OCI-LY1 (cell line): ENCODE measurements around the gene GNB1L.

Experiments used
- H2AFZ ChIP-seq: fragments of 200-600 bp; sonication (generic), shearing (Covaris generic); 2 replicates; pipeline ENCODE4 v1.6.0; 2014; ENCODE audit warnings: antibody characterized with exemption, mild to moderate bottlenecking, low read length
- H3F3A ChIP-seq: fragments of 200-600 bp; sonication (generic), shearing (Covaris generic); 2 replicates; pipeline ENCODE4 v1.6.0; 2014; ENCODE audit warnings: mild to moderate bottlenecking, antibody characterized with exemption, low read length, moderate library complexity; ENCODE audit not compliant: insufficient read depth
- H3K27ac ChIP-seq: fragments of 200-600 bp; sonication (generic); 2 replicates; pipeline ENCODE4 v1.5.1; 2014; ENCODE audit warnings: low read length, mixed run types, mild to moderate bottlenecking, low read depth; ENCODE audit not compliant: poor library complexity, severe bottlenecking
- H3K27me3 ChIP-seq: fragments of 200-600 bp; sonication (generic); 2 replicates; pipeline ENCODE4 v1.6.0; 2014; ENCODE audit warnings: antibody characterized with exemption, mild to moderate bottlenecking, low read length, moderate library complexity; ENCODE audit not compliant: insufficient read depth
- H3K36me3 ChIP-seq: fragments of 200-600 bp; sonication (generic); 2 replicates; pipeline ENCODE4 v1.6.1; 2014; ENCODE audit warnings: mild to moderate bottlenecking, antibody characterized with exemption, low read length, moderate library complexity, mixed read lengths; ENCODE audit not compliant: insufficient read depth
- H3K4me1 ChIP-seq: fragments of 200-600 bp; sonication (generic); 2 replicates; pipeline ENCODE4 v1.5.1; 2014; ENCODE audit warnings: mild to moderate bottlenecking, low read length, moderate library complexity; ENCODE audit not compliant: insufficient read depth, severe bottlenecking
- H3K4me2 ChIP-seq: fragments of 200-600 bp; sonication (generic), shearing (Covaris generic); 2 replicates; pipeline ENCODE4 v1.6.1; 2014; ENCODE audit warnings: low read length
- H3K4me3 ChIP-seq: fragments of 200-600 bp; sonication (generic); 2 replicates; pipeline ENCODE4 v1.5.1; 2014; ENCODE audit warnings: low read length, low read depth, mild to moderate bottlenecking, mixed read lengths; ENCODE audit not compliant: poor library complexity, severe bottlenecking
- H3K79me2 ChIP-seq: fragments of 200-600 bp; shearing (Covaris generic); 2 replicates; pipeline ENCODE4 v1.6.1; 2016; ENCODE audit warnings: mixed run types, low read length, mixed read lengths; ENCODE audit not compliant: insufficient read depth
- H3K9ac ChIP-seq: fragments of 200-600 bp; sonication (generic), shearing (Covaris generic); 2 replicates; pipeline ENCODE4 v1.6.1; 2014; ENCODE audit warnings: mild to moderate bottlenecking, low read length, mixed read lengths
- H3K9me2 ChIP-seq: fragments of 200-600 bp; sonication (generic), shearing (Covaris generic); 2 replicates; pipeline ENCODE4 v1.6.1; 2014; ENCODE audit warnings: low read depth, mild to moderate bottlenecking, low read length, mixed read lengths
- H3K9me3 ChIP-seq: fragments of 200-600 bp; shearing (Covaris generic); 2 replicates; pipeline ENCODE4 v1.6.1; 2014; ENCODE audit warnings: low read length, mixed read lengths
- H4K20me1 ChIP-seq: fragments of 200-600 bp; sonication (generic), shearing (Covaris generic); 2 replicates; pipeline ENCODE4 v1.6.0; 2016; ENCODE audit warnings: mild to moderate bottlenecking, low read length; ENCODE audit not compliant: insufficient read depth
- CTCF ChIP-seq: fragments of 200-600 bp; sonication (generic), shearing (Covaris generic); IDR thresholded peaks from 2 replicates; pipeline ENCODE4 v1.5.1; 2017; ENCODE audit warnings: mild to moderate bottlenecking, antibody characterized with exemption, low read length, moderate library complexity, mixed read lengths
- EZH2 ChIP-seq: fragments of 200-600 bp; sonication (generic), shearing (Covaris generic); IDR thresholded peaks from 2 replicates; pipeline ENCODE4 v1.8.0; 2017; ENCODE audit warnings: borderline replicate concordance, mixed run types, mild to moderate bottlenecking, antibody characterized with exemption, low read length, moderate library complexity, mixed read lengths

The GNB1L gene

GRCh38 chr22:19893363-19893762 lies 38.7 kb upstream of the GNB1L start:
- H3K9me2 ChIP-seq = no peaks in the 10 kb centered on the region
- TF ChIP-seq CTCF = no peak
- no peak for TF ChIP-seq EZH2
- no peaks in the 10 kb centered on the region for H3F3A ChIP-seq
- H3K27ac ChIP-seq = peak overlapping the region; percentile 100
- H3K4me3 ChIP-seq = no peak overlapping the region
- no peak overlapping the region for H2AFZ ChIP-seq
- no peaks in the 10 kb centered on the region for H3K79me2 ChIP-seq
- no peak overlapping the region for H3K4me2 ChIP-seq
- peak overlapping the region; percentile 70; the same call in 1 of the 2 replicates for H3K9ac ChIP-seq
- H3K27me3 ChIP-seq = no peaks in the 10 kb centered on the region
- no peaks in the 10 kb centered on the region for H3K36me3 ChIP-seq
- H4K20me1 ChIP-seq = no peaks in the 10 kb centered on the region
- H3K9me3 ChIP-seq = no peaks in the 10 kb centered on the region
- H3K4me1 ChIP-seq = peaks cover 70% of the 10 kb centered on the region

GRCh38 chr22:19892925-19893324 lies 38.3 kb upstream of the GNB1L start:
- peak overlapping the region; percentile 70; the same call in 1 of the 2 replicates for H3K9ac ChIP-seq
- peak overlapping the region; percentile 62; the same call in 1 of the 2 replicates for H3K4me2 ChIP-seq
- TF ChIP-seq EZH2 = no peak
- no peak for TF ChIP-seq CTCF
- no peaks in the 10 kb centered on the region for H4K20me1 ChIP-seq
- no peaks in the 10 kb centered on the region for H3K27me3 ChIP-seq
- no peaks in the 10 kb centered on the region for H3K9me3 ChIP-seq
- H3K9me2 ChIP-seq = no peaks in the 10 kb centered on the region
- no peak overlapping the region for H2AFZ ChIP-seq
- H3F3A ChIP-seq = no peaks in the 10 kb centered on the region
- H3K79me2 ChIP-seq = no peaks in the 10 kb centered on the region
- no peak overlapping the region for H3K4me3 ChIP-seq
- H3K4me1 ChIP-seq = peaks cover 70% of the 10 kb centered on the region
- H3K27ac ChIP-seq = peak overlapping the region; percentile 100
- H3K36me3 ChIP-seq = no peaks in the 10 kb centered on the region

DNA sequence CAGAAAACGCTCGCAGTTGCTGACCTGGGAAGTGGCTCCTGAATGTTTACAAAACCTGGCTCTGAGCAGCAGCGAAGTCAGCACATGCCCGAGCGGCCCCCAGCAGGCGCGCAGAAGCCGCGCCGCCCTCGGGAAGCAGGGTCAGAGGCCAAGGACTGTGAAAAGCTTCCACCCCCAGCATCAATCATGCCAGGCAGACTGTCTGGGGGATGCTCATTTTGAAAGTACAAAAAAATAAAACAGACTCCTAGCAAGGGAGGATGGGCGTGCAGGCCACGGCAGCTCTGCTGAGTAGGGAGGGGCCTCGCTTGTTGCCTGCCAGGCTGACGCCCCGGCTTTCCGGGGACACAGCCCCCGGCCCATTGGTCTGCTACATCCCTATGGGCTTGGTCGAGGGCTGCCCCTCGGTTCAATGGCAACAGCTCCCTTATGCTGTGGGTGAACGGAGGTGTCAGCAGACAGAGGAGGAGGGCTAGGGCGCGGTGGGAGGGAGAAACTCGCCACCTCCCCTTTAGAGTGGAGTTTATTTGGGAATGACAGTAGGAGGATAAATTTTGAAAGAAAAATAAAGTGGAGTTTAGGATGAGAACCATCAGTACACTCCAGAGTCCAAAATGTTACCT lies 37.7 kb upstream of the GNB1L start:
- H3K4me1 ChIP-seq = peaks cover 72% of the 10 kb centered on the region
- H3K27me3 ChIP-seq = no peaks in the 10 kb centered on the region
- peak overlapping the region; percentile 62 for H3K4me2 ChIP-seq
- no peak overlapping the region for H2AFZ ChIP-seq
- H3K36me3 ChIP-seq = no peaks in the 10 kb centered on the region
- H3K9me3 ChIP-seq = no peaks in the 10 kb centered on the region
- peak overlapping the region; percentile 70 for H3K9ac ChIP-seq
- no peaks in the 10 kb centered on the region for H3F3A ChIP-seq
- TF ChIP-seq CTCF (no peak), EZH2 (no peak)
- H3K9me2 ChIP-seq = no peaks in the 10 kb centered on the region
- H3K27ac ChIP-seq = peak overlapping the region; percentile 100
- H4K20me1 ChIP-seq = no peaks in the 10 kb centered on the region
- peak overlapping the region; percentile 33 for H3K4me3 ChIP-seq
- H3K79me2 ChIP-seq = no peaks in the 10 kb centered on the region
